Heart right ventricle (tissue), 16 donors: Measurements from ENCODE around the gene CENPT. TPM values are rescaled to one million over a fixed set of nuclear protein-coding genes. Genes with fewer than 3 reads are reported as not detected.
A peak's percentile ranks its signal among the peaks of the same experiment; 100 is the strongest.

Experiments used
- ATAC-seq, 8 donors: fragments of 200-7000 bp; cut with Tn5 transposase; one replicate each; pipeline ENCODE4 v1.9.1; 2020; ENCODE audit warnings: mild to moderate bottlenecking in 8 of 8, moderate library complexity in 8 of 8, moderate number of reproducible peaks in 1 of 8
- DNase-seq, 2 donors: peaks; one replicate each; pipeline ENCODE4 v3.0.0-alpha.2; 2020
- H3K27ac ChIP-seq, 10 donors: fragments of 200-600 bp; sonication (generic) in 2 of 10; one replicate each; pipeline versions ENCODE4 v1.5.0 to v1.8.0; 2020 to 2022; ENCODE audit warnings: mild to moderate bottlenecking in 3 of 10
- H3K27me3 ChIP-seq, 7 donors: fragments of 200-600 bp; one replicate each; pipeline ENCODE4 v1.8.0; 2021 to 2022; ENCODE audit warnings: mild to moderate bottlenecking in 2 of 7
- H3K36me3 ChIP-seq, 9 donors: fragments of 200-600 bp; sonication (generic) in 1 of 9; one replicate each; pipeline versions ENCODE4 v1.5.0 to v1.8.0; 2020 to 2022; ENCODE audit warnings: mild to moderate bottlenecking in 2 of 9
- H3K4me1 ChIP-seq, 9 donors: fragments of 200-600 bp; sonication (generic) in 1 of 9; one replicate each; pipeline versions ENCODE4 v1.5.0 to v1.8.0; 2020 to 2022; ENCODE audit warnings: mild to moderate bottlenecking in 4 of 9
- H3K4me3 ChIP-seq, 10 donors: fragments of 200-600 bp; sonication (generic) in 2 of 10; one replicate each; pipeline versions ENCODE4 v1.5.0 to v1.8.0; 2020 to 2022; ENCODE audit warnings: mild to moderate bottlenecking in 7 of 10, moderate library complexity in 2 of 10
- H3K9me3 ChIP-seq, 11 donors: fragments of 200-600 bp in 10 of 11; sonication (generic) in 2 of 11; one replicate each; pipeline versions ENCODE4 v1.5.0 to v1.8.0; 2013 to 2022; ENCODE audit warnings: mild to moderate bottlenecking in 2 of 11, control low read depth in 1 of 11, moderate library complexity in 1 of 11
- CTCF ChIP-seq, 9 donors: fragments of 200-600 bp; sonication (generic) in 2 of 9; IDR thresholded peaks; one replicate each; pipeline versions ENCODE4 v1.5.0 to v1.8.0; 2021 to 2022; ENCODE audit warnings: antibody characterized with exemption in 9 of 9, mild to moderate bottlenecking in 5 of 9, moderate library complexity in 1 of 9
- WGBS, 2 donors: extraction: QIAGEN DNeasy Blood & Tissue Kit; methylation state at CpG; one replicate each; pipeline ENCODE4 v1.1.7; 2013; ENCODE audit warnings: inconsistent platforms in 1 of 2; 5-methylcytosine and 5-hydroxymethylcytosine counted together
- intact Hi-C, 10 donors: fragments of 100-400 bp; cut with DNase I; formaldehyde crosslinking; loops; one replicate each; pipeline versions ENCODE4 v1.11.1 to v1.14.2; 2022
- polyA plus RNA-seq, 2 donors: library from polyadenylated mRNA; stranded (reverse); fragments of 200-250 nt; gene quantifications; one replicate each; pipeline ENCODE4 v1.2.3, GENCODE V29; 2013
- total RNA-seq, 10 donors: library from RNA; stranded (reverse); fragmentation: NEBNext Ultra II Directional in 3 of 10; extraction: Animal tissue kit (Norgen Biotek cat#: 25700) in 3 of 10; gene quantifications; one replicate each; pipeline versions ENCODE4 v1.2.1 to v1.2.4, GENCODE V29; 2021 to 2023
- donor health status: Arrhythmogenic right ventricular cardiomyopathy.
- donor health status: ischemic (EF 13 %, LVEDD 7.1; RV severe dilation, severe dysfunction).
- donor health status: healthy with polysubstance abuse.
- donor health status: DM: no; HTN: yes; CAD: no.
- donor health status: DM: no; HTN: no; CAD: no.
- donor health status: ischemic (EF 25% LVEDD 6.9; RV normal size, moderate dysfunction).
- donor health status: ischemic (EF 25% LVEDD 5.7; RV mildly dilated, moderate dysfunction).
- donor health status: healthy.
- donor health status: DM: yes; HTN: yes; CAD: no.
- donor health status: Ischemic cardiomyopathy.
- donor health status: ischemic (EF 35%, LVEDD 5.7; RV mildly dilated, moderate dysfunction).
- donor health status: nonischemic (EF 11% LVEDD 7.7; RV severe dilation, severe dysfunction).
- donor health status: DM: yes; HTN: yes; CAD: no.
- donor health status: PGD.
- donor health status: ischemic (EF 29% LVEDD 5.4; RV normal size, mild dysfunction).
- donor health status: nonischemic (EF 23%, LVEDD 6.1; RV moderate dilation, normal function).

The CENPT gene
- total and polyA plus RNA-seq, 12 donors: 16.1 to 63.3 (median 19.8) TPM

GRCh38 chr16:67848118-67848517, 625 bp upstream of the CENPT start:
- 87 to 90% methylated on average over 11 of the region's 11 CpGs for WGBS, 2 donors
- peak overlapping the region; percentile 55 to 100 (median 96) for H3K4me3 ChIP-seq
- peaks cover 0 to 8% (median 0%) of the 10 kb centered on the region in 9 donors for H3K36me3 ChIP-seq
- H3K4me1 ChIP-seq: peaks cover 21 to 59% (median 53%) of the 10 kb centered on the region in 9 donors
- no peak for TF ChIP-seq CTCF (IDR thresholded peaks at IDR 0.05)
- peak overlapping the region in 9 of 10 donors; percentile 90 to 100 (median 97) for H3K27ac ChIP-seq
- H3K9me3 ChIP-seq: no peaks in the 10 kb centered on the region
- no peak for DNase-seq
- intact Hi-C loops: loop anchor here in 2 of 10 donors (5.0 to 10.0 kb wide), 3 partner anchors 41 to 323 kb away; partner anchors contain the start of genes RANBP10 (in 1 of the 2), RIPOR1 (in 1 of the 2) and TSNAXIP1 (in 1 of the 2)
- H3K27me3 ChIP-seq: no peaks in the 10 kb centered on the region
- ATAC-seq: no peak

- intact Hi-C loops: loop anchor here in 3 of 10 donors (2.0 to 10.0 kb wide), 5 partner anchors 16 to 322 kb away; partner anchors contain the start of genes EDC4 (in 1 of the 3), RANBP10 (in 1 of the 3), RIPOR1 (in 1 of the 3) and TSNAXIP1 (in 1 of the 3)
- no peak for TF ChIP-seq CTCF (IDR thresholded peaks at IDR 0.05)
- Histone ChIP-seq H3K27me3 (no peaks in the 10 kb centered on the region), H3K9me3 (no peaks in the 10 kb centered on the region), H3K4me3 (peak within 1 kb of the TSS; percentile 55 to 100 (median 96)), H3K27ac (peak within 1 kb of the TSS; percentile 90 to 100 (median 97)), H3K36me3 (peaks cover 0 to 6% (median 0%) of the 10 kb centered on the region in 9 donors), H3K4me1 (peaks cover 21 to 64% (median 57%) of the 10 kb centered on the region in 9 donors)
- DNase-seq (peak; percentile 96 to 97), ATAC-seq (peak; percentile 84 to 93 (median 89))
- WGBS, 2 donors: 1% methylated on average over 48 to 57 of the region's 57 CpGs
Observed at GRCh38 chr16:67846320-67847063, 1.0 kb downstream of the CENPT start, which contains the start of gene NUTF2. TSS of gene NUTF2 (plus strand) at chr16:67846933. CDS start at chr16:67865131, 18,198 bp downstream.

GRCh38 chr16:67846063-67846319, 1.5 kb downstream of the CENPT start:
- TF ChIP-seq CTCF (IDR thresholded peaks at IDR 0.05): no peak
- Histone ChIP-seq H3K27ac (peak overlapping the region; percentile 90 to 100 (median 97)), H3K27me3 (no peaks in the 10 kb centered on the region), H3K4me3 (peak overlapping the region; percentile 55 to 100 (median 96)), H3K9me3 (no peaks in the 10 kb centered on the region), H3K4me1 (peaks cover 21 to 69% (median 60%) of the 10 kb centered on the region in 9 donors), H3K36me3 (peaks cover 0 to 6% (median 0%) of the 10 kb centered on the region in 9 donors)
- ATAC-seq (no peak), DNase-seq (no peak)
- 8 to 27% methylated on average over 2 of the region's 2 CpGs for WGBS, 2 donors
- intact Hi-C loops: loop anchor here in 3 of 10 donors (2.0 to 10.0 kb wide), 5 partner anchors 17 to 321 kb away; partner anchors contain the start of genes EDC4 (in 1 of the 3), RANBP10 (in 1 of the 3), RIPOR1 (in 1 of the 3) and TSNAXIP1 (in 1 of the 3)

DNA sequence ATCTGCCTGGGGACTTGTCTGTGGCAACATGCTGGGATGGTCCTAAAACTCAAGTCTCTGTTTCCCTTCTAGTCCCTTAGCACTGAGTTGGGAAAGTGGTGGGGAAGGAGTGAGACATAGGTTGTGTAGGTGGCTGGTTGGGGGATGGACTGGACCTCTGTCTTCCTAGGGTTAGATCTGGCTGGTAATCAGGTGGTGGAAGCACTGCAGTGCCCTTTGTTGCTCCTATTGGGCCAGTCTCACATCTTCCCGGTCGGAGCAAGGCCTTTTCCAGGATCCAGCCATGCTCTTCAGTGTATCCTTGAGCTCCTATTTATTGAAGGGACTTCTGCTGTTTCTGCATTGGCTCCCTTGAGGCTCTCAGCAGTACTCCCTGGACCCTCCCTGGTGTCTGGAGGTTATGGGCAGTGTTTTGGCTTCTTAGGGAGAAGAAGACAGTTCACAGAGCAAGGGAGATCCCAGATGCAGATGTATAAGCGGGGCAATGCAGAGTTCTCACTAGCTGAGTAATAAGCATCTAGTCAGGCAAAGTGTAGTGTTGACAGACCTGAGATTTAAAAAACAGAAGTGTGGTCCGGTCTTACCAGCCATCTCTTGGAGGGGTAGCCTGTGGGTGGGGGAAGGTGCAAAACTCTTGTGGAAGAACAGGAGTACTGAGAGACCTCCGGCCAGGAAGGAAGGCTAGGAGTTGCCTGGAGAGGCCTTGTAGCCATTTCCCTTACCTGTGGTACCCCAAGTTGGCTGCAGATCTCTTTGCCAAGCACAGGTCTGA, 2.0 kb downstream of the CENPT start:
- Histone ChIP-seq H3K27ac (peak overlapping the region; percentile 90 to 100 (median 97)), H3K9me3 (no peaks in the 10 kb centered on the region), H3K4me3 (peak overlapping the region in 9 of 10 donors; percentile 83 to 100 (median 99)), H3K4me1 (peaks cover 21 to 69% (median 60%) of the 10 kb centered on the region in 9 donors), H3K36me3 (peaks cover 0 to 3% (median 0%) of the 10 kb centered on the region in 9 donors), H3K27me3 (no peaks in the 10 kb centered on the region)
- TF ChIP-seq CTCF (IDR thresholded peaks at IDR 0.05): no peak
- 57 to 60% methylated on average over 5 of the region's 5 CpGs for WGBS, 2 donors
- ATAC-seq: no peak
- DNase-seq: no peak
- intact Hi-C loops: loop anchor here in 3 of 10 donors (2.0 to 10.0 kb wide), 5 partner anchors 17 to 321 kb away; partner anchors contain the start of genes EDC4 (in 1 of the 3), RANBP10 (in 1 of the 3), RIPOR1 (in 1 of the 3) and TSNAXIP1 (in 1 of the 3)
